ENCODE measurements around the gene ELAC1.
A peak's percentile ranks its signal among the peaks of the same experiment; 100 is the strongest.

ELAC1 gene

DNA sequence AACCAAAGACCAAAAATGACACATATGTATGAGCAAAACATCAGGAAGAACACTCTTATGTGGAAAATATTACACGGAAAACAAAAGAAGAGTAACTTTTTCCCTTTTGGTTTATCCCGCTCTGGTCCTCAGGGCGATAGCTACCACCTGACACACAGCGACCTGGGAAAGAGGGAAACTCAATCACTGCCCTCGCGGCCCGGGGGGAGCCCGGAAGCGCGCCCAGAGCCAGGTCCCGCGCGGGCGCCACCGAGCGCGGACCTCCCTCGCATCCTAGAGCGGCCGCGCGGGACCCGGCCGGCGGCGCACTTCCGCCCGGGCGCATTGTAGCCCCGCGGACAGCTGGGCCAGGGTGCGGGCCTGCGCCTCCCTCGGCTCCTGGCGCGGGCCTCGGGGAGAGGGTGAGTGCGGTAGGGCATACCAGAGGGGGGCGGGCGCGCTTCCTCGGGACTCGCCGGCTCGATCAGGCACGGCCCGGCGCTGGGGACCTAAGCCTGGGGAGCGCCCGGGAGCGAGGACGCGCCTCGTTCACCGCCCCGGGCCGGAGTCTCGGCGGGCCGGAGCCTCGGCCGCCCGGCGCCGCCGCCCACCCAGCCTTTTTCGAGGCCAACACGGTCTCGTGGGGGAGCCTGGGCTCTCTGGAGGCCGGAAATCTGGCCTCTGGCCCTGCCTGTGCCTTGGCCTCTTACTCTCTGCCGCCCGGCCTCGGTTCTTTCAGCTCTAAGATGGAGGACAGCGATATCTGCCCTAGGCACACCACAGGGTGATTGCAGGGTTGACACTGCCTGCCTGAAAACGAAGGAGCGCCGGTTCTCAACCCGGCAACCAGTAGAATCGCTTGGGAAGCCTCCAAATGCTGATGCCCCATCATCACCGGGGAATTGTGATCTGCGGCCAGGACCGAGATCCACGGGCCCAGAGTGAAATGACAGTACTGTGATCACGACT lies at the start of gene ELAC1:
Gene ELAC1, plus strand, starts transcription at position 327 of the 948 bp plus-strand sequence. CDS start 6,365 bp downstream, outside the sequence.
- Histone ChIP-seq H3K79me2 (ENCODE audit: insufficient read depth, low read length) (no peaks in the 10 kb centered on the region), H3K9me2 (replicated peaks; ENCODE audit: insufficient read depth, low read length) (no peaks in the 10 kb centered on the region), H3F3A (ENCODE audit: insufficient read depth) (0 out of 2 replicates have a peak, but pooled peaks cover 3% of the 10 kb centered on the region), H3K4me3 (ENCODE audit: insufficient read depth, low read length, poor library complexity, severe bottlenecking) (peak within 1 kb of the TSS; percentile 87), H3K9me3 (ENCODE audit: insufficient read depth, low read length) (peaks cover 4% of the 10 kb centered on the region; the same call in 1 of the 2 replicates), H3K4me2 (ENCODE audit: low read depth, low read length, poor library complexity, severe bottlenecking) (peak within 1 kb of the TSS; percentile 70), H3K9ac (ENCODE audit: low read length) (peak within 1 kb of the TSS; percentile 91), H4K20me1 (ENCODE audit: low read depth, low read length) (no peaks in the 10 kb centered on the region), H2AFZ (ENCODE audit: low read depth, low read length, severe bottlenecking) (peak within 1 kb of the TSS; percentile 97), H3K27me3 (ENCODE audit: low read length) (no peaks in the 10 kb centered on the region), H3K36me3 (ENCODE audit: low read length) (no peaks in the 10 kb centered on the region), H3K27ac (ENCODE audit: low read depth, low read length) (peak within 1 kb of the TSS; percentile 24)
- TF ChIP-seq EZH2phosphoT487 (conservative IDR thresholded peaks at IDR 0.05; ENCODE audit: low read length) (no peak), CTCF (IDR thresholded peaks at IDR 0.05; ENCODE audit: insufficient read depth, low read length, poor library complexity, severe bottlenecking) (no peak)

DNA sequence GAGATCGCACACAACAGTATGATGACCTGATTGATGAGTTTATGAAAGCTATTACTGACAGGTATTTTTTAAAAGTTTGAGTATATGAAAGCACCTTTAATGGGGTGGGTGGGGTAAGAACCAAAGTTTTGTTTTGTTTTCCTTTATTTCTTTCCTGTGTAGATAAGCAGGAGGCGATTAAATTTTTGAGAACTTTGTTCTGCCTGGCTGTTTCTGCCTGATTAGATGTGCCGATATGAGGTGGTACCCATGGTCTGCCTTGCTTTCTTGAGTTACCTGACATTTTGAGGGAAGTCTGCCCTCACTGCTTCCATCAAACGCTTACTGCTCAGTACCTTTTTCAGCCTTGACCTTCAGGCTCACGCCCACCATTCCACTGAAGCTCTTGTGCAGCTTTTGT lies 49.7 kb upstream of the ELAC1 start:
- Histone ChIP-seq H3F3A (ENCODE audit: insufficient read depth) (peaks cover 14% of the 10 kb centered on the region; the same call in 1 of the 2 replicates), H2AFZ (ENCODE audit: low read depth, low read length, severe bottlenecking) (no peak overlapping the region), H3K4me2 (ENCODE audit: low read depth, low read length, poor library complexity, severe bottlenecking) (no peak overlapping the region), H3K9me3 (ENCODE audit: insufficient read depth, low read length) (no peaks in the 10 kb centered on the region), H3K36me3 (ENCODE audit: low read length) (peaks cover 59% of the 10 kb centered on the region), H3K9ac (ENCODE audit: low read length) (no peak overlapping the region), H4K20me1 (ENCODE audit: low read depth, low read length) (no peaks in the 10 kb centered on the region), H3K27ac (ENCODE audit: low read depth, low read length) (no peak overlapping the region), H3K4me3 (ENCODE audit: insufficient read depth, low read length, poor library complexity, severe bottlenecking) (no peak overlapping the region), H3K79me2 (ENCODE audit: insufficient read depth, low read length) (no peaks in the 10 kb centered on the region), H3K27me3 (ENCODE audit: low read length) (no peaks in the 10 kb centered on the region), H3K9me2 (replicated peaks; ENCODE audit: insufficient read depth, low read length) (no peaks in the 10 kb centered on the region)
- TF ChIP-seq EZH2phosphoT487 (conservative IDR thresholded peaks at IDR 0.05; ENCODE audit: low read length) (no peak), CTCF (IDR thresholded peaks at IDR 0.05; ENCODE audit: insufficient read depth, low read length, poor library complexity, severe bottlenecking) (no peak)

- no peak overlapping the region for H3K27ac ChIP-seq (ENCODE audit: low read depth, low read length)
- H3K27me3 ChIP-seq (ENCODE audit: low read length), result no peaks in the 10 kb centered on the region
- no peak overlapping the region for H3K4me3 ChIP-seq (ENCODE audit: insufficient read depth, low read length, poor library complexity, severe bottlenecking)
- H3K9ac ChIP-seq (ENCODE audit: low read length), result no peak overlapping the region
- TF ChIP-seq EZH2phosphoT487 (conservative IDR thresholded peaks at IDR 0.05; ENCODE audit: low read length), result no peak
- TF ChIP-seq CTCF (IDR thresholded peaks at IDR 0.05; ENCODE audit: insufficient read depth, low read length, poor library complexity, severe bottlenecking), result no peak
- no peaks in the 10 kb centered on the region for H3F3A ChIP-seq (ENCODE audit: insufficient read depth)
- no peak overlapping the region for H3K4me2 ChIP-seq (ENCODE audit: low read depth, low read length, poor library complexity, severe bottlenecking)
- no peaks in the 10 kb centered on the region for H3K9me2 ChIP-seq (replicated peaks; ENCODE audit: insufficient read depth, low read length)
- peaks cover 4% of the 10 kb centered on the region; the same call in 1 of the 2 replicates for H3K9me3 ChIP-seq (ENCODE audit: insufficient read depth, low read length)
- no peaks in the 10 kb centered on the region for H4K20me1 ChIP-seq (ENCODE audit: low read depth, low read length)
- no peaks in the 10 kb centered on the region for H3K79me2 ChIP-seq (ENCODE audit: insufficient read depth, low read length)
- no peak overlapping the region for H2AFZ ChIP-seq (ENCODE audit: low read depth, low read length, severe bottlenecking)
- H3K36me3 ChIP-seq (ENCODE audit: low read length), result peaks cover 66% of the 10 kb centered on the region
Measured at GRCh38 chr18:50924372-50924771, 43.5 kb upstream of the ELAC1 start.

Measured in SU-DHL-6 (cell line).